MM.1S (cell line): Measurements from ENCODE around the gene PKD2L1.

Source experiments
- DNase-seq: peaks from one replicate; pipeline ENCODE4 v3.0.0-alpha.2; 2015
- H2AFZ ChIP-seq: fragments of 300-600 bp; sonication (generic); 2 replicates; pipeline ENCODE4 v1.6.0; 2016; ENCODE audit warnings: antibody characterized with exemption, low read length
- H3F3A ChIP-seq: fragments of 300-600 bp; sonication (generic); 2 replicates; pipeline ENCODE4 v1.6.1; 2016; ENCODE audit warnings: mild to moderate bottlenecking, antibody characterized with exemption, low read length, moderate library complexity, mixed read lengths; ENCODE audit not compliant: insufficient read depth
- H3K27ac ChIP-seq: fragments of 300-600 bp; sonication (generic); 2 replicates; pipeline ENCODE4 v1.5.1; 2016; ENCODE audit warnings: mild to moderate bottlenecking, low read length
- H3K27me3 ChIP-seq: fragments of 300-600 bp; sonication (generic); replicated peaks from 2 replicates; pipeline ENCODE4 v1.6.0; 2016; ENCODE audit warnings: low read length; ENCODE audit not compliant: insufficient read depth
- H3K36me3 ChIP-seq: fragments of 300-600 bp; sonication (generic); replicated peaks from 2 replicates; pipeline ENCODE4 v1.6.1; 2016; ENCODE audit warnings: mild to moderate bottlenecking, low read length, mixed read lengths; ENCODE audit not compliant: insufficient read depth
- H3K4me1 ChIP-seq: fragments of 300-600 bp; sonication (generic); 2 replicates; pipeline ENCODE4 v1.6.1; 2016; ENCODE audit warnings: low read length, mixed read lengths
- H3K4me2 ChIP-seq: fragments of 300-600 bp; sonication (generic); 2 replicates; pipeline ENCODE4 v1.6.0; 2016; ENCODE audit warnings: low read depth, low read length
- H3K4me3 ChIP-seq: fragments of 300-600 bp; sonication (generic); 2 replicates; pipeline ENCODE4 v1.5.1; 2016; ENCODE audit warnings: low read length, mixed read lengths
- H3K79me2 ChIP-seq: fragments of 300-600 bp; sonication (generic); 2 replicates; pipeline ENCODE4 v1.6.1; 2016; ENCODE audit warnings: mixed run types, low read length, mixed read lengths
- H3K9ac ChIP-seq: fragments of 300-600 bp; sonication (generic); 2 replicates; pipeline ENCODE4 v1.6.1; 2016; ENCODE audit warnings: low read length, mixed read lengths
- H3K9me2 ChIP-seq: fragments of 300-600 bp; sonication (generic); replicated peaks from 2 replicates; pipeline ENCODE4 v1.6.1; 2016; ENCODE audit warnings: mild to moderate bottlenecking, low read length, mixed read lengths; ENCODE audit not compliant: insufficient read depth
- H3K9me3 ChIP-seq: fragments of 300-600 bp; sonication (generic); replicated peaks from 2 replicates; pipeline ENCODE4 v1.6.1; 2016; ENCODE audit warnings: mild to moderate bottlenecking, low read length, mixed read lengths; ENCODE audit not compliant: insufficient read depth
- H4K20me1 ChIP-seq: fragments of 300-600 bp; sonication (generic); 2 replicates; pipeline ENCODE4 v1.6.1; 2016; ENCODE audit warnings: mild to moderate bottlenecking, low read length, moderate library complexity, mixed read lengths; ENCODE audit not compliant: insufficient read depth
- CTCF ChIP-seq: fragments of 300-600 bp; sonication (generic); IDR thresholded peaks from 2 replicates; pipeline ENCODE4 v1.5.1; 2016; ENCODE audit warnings: antibody characterized with exemption, low read length, mixed read lengths
- EZH2 ChIP-seq: fragments of 300-600 bp; sonication (generic); optimal IDR thresholded peaks from 2 replicates; pipeline ENCODE3; 2017; ENCODE audit warnings: low read depth, mild to moderate bottlenecking, antibody characterized with exemption, low read length, mixed read lengths
- EZH2phosphoT487 ChIP-seq: fragments of 300-600 bp; sonication (generic); IDR thresholded peaks from 2 replicates; pipeline ENCODE4 v1.6.1; 2018; ENCODE audit warnings: antibody characterized with exemption, low read length

PKD2L1 gene

GRCh38 chr10:100340948-100341847 lies 11.2 kb upstream of the PKD2L1 start:
- no peak for DNase-seq
- Histone ChIP-seq H3K27me3 (no peaks in the 10 kb centered on the region), H3F3A (peaks cover 12% of the 10 kb centered on the region; the same call in 1 of the 2 replicates), H3K36me3 (no peaks in the 10 kb centered on the region), H3K9ac (no peak overlapping the region), H4K20me1 (no peaks in the 10 kb centered on the region), H3K4me2 (no peak overlapping the region), H3K9me3 (no peaks in the 10 kb centered on the region), H3K27ac (no peak overlapping the region), H3K9me2 (no peaks in the 10 kb centered on the region), H3K4me3 (no peak overlapping the region), H3K4me1 (peaks cover 26% of the 10 kb centered on the region), H2AFZ (no peak overlapping the region), H3K79me2 (no peaks in the 10 kb centered on the region)
- TF ChIP-seq CTCF (no peak), EZH2phosphoT487 (no peak)

- Histone ChIP-seq H3K79me2 (no peaks in the 10 kb centered on the region), H3K9ac (peak overlapping the region; percentile 1; the same call in 1 of the 2 replicates), H2AFZ (peak overlapping the region; percentile 35; the same call in 1 of the 2 replicates), H3K4me3 (no peak overlapping the region), H4K20me1 (no peaks in the 10 kb centered on the region), H3K27ac (peak overlapping the region; percentile 49; the same call in 1 of the 2 replicates), H3K9me2 (no peaks in the 10 kb centered on the region), H3K9me3 (no peaks in the 10 kb centered on the region), H3K4me2 (peak overlapping the region; percentile 37), H3K4me1 (peaks cover 20% of the 10 kb centered on the region), H3K27me3 (no peaks in the 10 kb centered on the region), H3K36me3 (no peaks in the 10 kb centered on the region), H3F3A (peaks cover 12% of the 10 kb centered on the region; the same call in 1 of the 2 replicates)
- TF ChIP-seq CTCF (no peak), EZH2phosphoT487 (no peak), EZH2 (no peak)
- DNase-seq: peak; percentile 34
Measured at GRCh38 chr10:100339236-100339635, 9.2 kb upstream of the PKD2L1 start.

- no peaks in the 10 kb centered on the region for H3K36me3 ChIP-seq
- H3K27ac ChIP-seq: peak overlapping the region; percentile 49; the same call in 1 of the 2 replicates
- H3K4me3 ChIP-seq: no peak overlapping the region
- H3K79me2 ChIP-seq: no peaks in the 10 kb centered on the region
- H3K4me1 ChIP-seq: peaks cover 20% of the 10 kb centered on the region
- peak overlapping the region; percentile 1; the same call in 1 of the 2 replicates for H3K9ac ChIP-seq
- peak overlapping the region; percentile 28 for H2AFZ ChIP-seq
- no peaks in the 10 kb centered on the region for H3K9me3 ChIP-seq
- TF ChIP-seq CTCF (peak; percentile 85), EZH2phosphoT487 (no peak), EZH2 (no peak)
- H3K9me2 ChIP-seq: no peaks in the 10 kb centered on the region
- H3K27me3 ChIP-seq: no peaks in the 10 kb centered on the region
- H3F3A ChIP-seq: peaks cover 12% of the 10 kb centered on the region; the same call in 1 of the 2 replicates
- H4K20me1 ChIP-seq: no peaks in the 10 kb centered on the region
- peak overlapping the region; percentile 37 for H3K4me2 ChIP-seq
- DNase-seq: peak; percentile 74
Measured at GRCh38 chr10:100338434-100339036, 8.5 kb upstream of the PKD2L1 start.
